ENCODE measurements around the gene GRID1. TPM values are rescaled to one million over a fixed set of nuclear protein-coding genes. Genes with fewer than 3 reads are reported as not detected.

Gene GRID1
- total RNA-seq, 2 donors from 2014 or later = 0.27 to 0.85 TPM

GRCh38 chr10:85868627-85869499 lies 497.7 kb downstream of the GRID1 start:
- Histone ChIP-seq H3K4me1 (ENCODE audit: control insufficient read depth in 1 of 2, low read depth in 2 of 2) (no peaks in the 10 kb centered on the region), H3K4me3 (no peak overlapping the region), H3K9me3 (no peaks in the 10 kb centered on the region), H3K27me3 (replicated peaks; ENCODE audit: insufficient read depth) (no peaks in the 10 kb centered on the region), H3K27ac (no peak overlapping the region), H3K36me3 (no peaks in the 10 kb centered on the region)
- no peak for TF ChIP-seq CTCF (IDR thresholded peaks at IDR 0.05)
- DNase-seq (ENCODE audit: low spot score) (no peak), ATAC-seq (ENCODE audit: insufficient number of reproducible peaks, low FRiP score, low read depth) (no peak)

GRCh38 chr10:85864868-85865526 lies 501.6 kb downstream of the GRID1 start:
- H3K36me3 ChIP-seq = no peaks in the 10 kb centered on the region
- DNase-seq (ENCODE audit: low spot score) = no peak
- H3K4me1 ChIP-seq (ENCODE audit: control insufficient read depth in 1 of 2, low read depth in 2 of 2) = no peaks in the 10 kb centered on the region
- no peak for TF ChIP-seq CTCF (IDR thresholded peaks at IDR 0.05)
- no peak overlapping the region for H3K27ac ChIP-seq
- H3K9me3 ChIP-seq = no peaks in the 10 kb centered on the region
- ATAC-seq (ENCODE audit: insufficient number of reproducible peaks, low FRiP score, low read depth) = no peak
- H3K4me3 ChIP-seq = no peak overlapping the region
- no peaks in the 10 kb centered on the region for H3K27me3 ChIP-seq (replicated peaks; ENCODE audit: insufficient read depth)

- TF ChIP-seq CTCF (IDR thresholded peaks at IDR 0.05) = no peak
- Histone ChIP-seq H3K27ac (no peak overlapping the region), H3K36me3 (no peaks in the 10 kb centered on the region), H3K27me3 (replicated peaks; ENCODE audit: insufficient read depth) (no peaks in the 10 kb centered on the region), H3K4me1 (ENCODE audit: control insufficient read depth in 1 of 2, low read depth in 2 of 2) (no peaks in the 10 kb centered on the region), H3K4me3 (no peak overlapping the region), H3K9me3 (no peaks in the 10 kb centered on the region)
- DNase-seq (ENCODE audit: low spot score) = no peak
- no peak for ATAC-seq (ENCODE audit: insufficient number of reproducible peaks, low FRiP score, low read depth)
Observed at GRCh38 chr10:85864173-85864549, 502.4 kb downstream of the GRID1 start.

- H3K27me3 ChIP-seq (replicated peaks; ENCODE audit: insufficient read depth) = no peaks in the 10 kb centered on the region
- DNase-seq (ENCODE audit: low spot score) = no peak
- no peaks in the 10 kb centered on the region for H3K4me1 ChIP-seq (ENCODE audit: control insufficient read depth in 1 of 2, low read depth in 2 of 2)
- H3K36me3 ChIP-seq = no peaks in the 10 kb centered on the region
- H3K27ac ChIP-seq = no peak overlapping the region
- no peak for TF ChIP-seq CTCF (IDR thresholded peaks at IDR 0.05)
- no peak for ATAC-seq (ENCODE audit: insufficient number of reproducible peaks, low FRiP score, low read depth)
- H3K9me3 ChIP-seq = no peaks in the 10 kb centered on the region
- no peak overlapping the region for H3K4me3 ChIP-seq
Observed at GRCh38 chr10:85863301-85864172, 503.1 kb downstream of the GRID1 start.

GRCh38 chr10:85862771-85863170 lies 503.8 kb downstream of the GRID1 start:
- no peak overlapping the region for H3K4me3 ChIP-seq
- H3K9me3 ChIP-seq = no peaks in the 10 kb centered on the region
- H3K4me1 ChIP-seq (ENCODE audit: control insufficient read depth in 1 of 2, low read depth in 2 of 2) = no peaks in the 10 kb centered on the region
- no peaks in the 10 kb centered on the region for H3K36me3 ChIP-seq
- no peaks in the 10 kb centered on the region for H3K27me3 ChIP-seq (replicated peaks; ENCODE audit: insufficient read depth)
- no peak for TF ChIP-seq CTCF (IDR thresholded peaks at IDR 0.05)
- DNase-seq (ENCODE audit: low spot score) (no peak), ATAC-seq (ENCODE audit: insufficient number of reproducible peaks, low FRiP score, low read depth) (no peak)
- H3K27ac ChIP-seq = no peak overlapping the region
